PC-9 (cell line): ENCODE data around the gene IFT20. TPM values are rescaled to one million over a fixed set of nuclear protein-coding genes. Genes with fewer than 3 reads are reported as not detected.

Source experiments
- BruUV-seq: library from RNA; stranded (reverse); fragments of 400-500 nt; replicated peaks from 2 replicates; lab custom pipeline; 2021; lab: Mats Ljungman, UMichigan
- CTCF ChIA-PET: fragments of 300-600 bp; sonication (Branson Sonifier 250); formaldehyde crosslinking; loops from one replicate; lab custom pipeline; 2022; ENCODE audit warnings: antibody characterized with exemption; lab: Charles Lee
- POLR2A ChIA-PET: fragments of 300-600 bp; sonication (Branson Sonifier 250); formaldehyde crosslinking; loops from one replicate; lab custom pipeline; 2022; ENCODE audit warnings: antibody characterized with exemption; ENCODE audit not compliant: unreplicated experiment; lab: Charles Lee
- DNase-seq, 2 experiments: peaks; one replicate each; pipeline versions ENCODE4 v3.0.0 to v3.0.0-alpha.2; 2015 to 2022; ENCODE audit warnings: mixed read lengths in 1 of 2
- H2AFZ ChIP-seq: fragments of 200-600 bp; sonication (generic); 2 replicates; pipeline ENCODE4 v1.8.1; 2017; ENCODE audit warnings: antibody characterized with exemption
- H3F3A ChIP-seq: fragments of 200-600 bp; sonication (generic); 2 replicates; pipeline ENCODE4 v1.8.1; 2017; ENCODE audit warnings: antibody characterized with exemption, mild to moderate bottlenecking, low read depth; ENCODE audit not compliant: insufficient read depth
- H3K27ac ChIP-seq: fragments of 200-600 bp; sonication (generic); 2 replicates; pipeline ENCODE4 v1.6.1; 2016; ENCODE audit warnings: mixed run types
- H3K27me3 ChIP-seq: fragments of 200-600 bp; sonication (generic); 2 replicates; pipeline ENCODE4 v1.6.1; 2016; ENCODE audit warnings: low read depth, mixed run types; ENCODE audit not compliant: insufficient read depth
- H3K36me3 ChIP-seq: fragments of 200-600 bp; sonication (generic); 2 replicates; pipeline ENCODE4 v1.6.1; 2016; ENCODE audit warnings: low read depth, mixed run types
- H3K4me1 ChIP-seq: fragments of 200-600 bp; sonication (generic); replicated peaks from 2 replicates; pipeline ENCODE4 v1.6.1; 2016; ENCODE audit warnings: mixed run types; ENCODE audit not compliant: insufficient read depth
- H3K4me2 ChIP-seq: fragments of 200-600 bp; sonication (generic); 2 replicates; pipeline ENCODE4 v1.6.1; 2017; ENCODE audit warnings: mixed run types
- H3K4me3 ChIP-seq: fragments of 200-600 bp; sonication (generic); 2 replicates; pipeline ENCODE4 v1.6.1; 2016; ENCODE audit warnings: mixed run types
- H3K79me2 ChIP-seq: fragments of 200-600 bp; sonication (generic); 2 replicates; pipeline ENCODE4 v1.6.1; 2017; ENCODE audit warnings: low read depth, mixed run types
- H3K9me2 ChIP-seq: fragments of 200-600 bp; sonication (generic); 2 replicates; pipeline ENCODE4 v1.8.1; 2017; ENCODE audit warnings: mild to moderate bottlenecking; ENCODE audit not compliant: insufficient read depth
- H3K9me3 ChIP-seq: fragments of 200-600 bp; sonication (generic); 2 replicates; pipeline ENCODE4 v1.8.1; 2016; ENCODE audit warnings: low read depth; ENCODE audit not compliant: insufficient read depth
- H4K20me1 ChIP-seq: fragments of 200-600 bp; sonication (generic); 2 replicates; pipeline ENCODE4 v1.8.1; 2017; ENCODE audit not compliant: insufficient read depth
- CTCF ChIP-seq: fragments of 200-600 bp; sonication (generic); conservative IDR thresholded peaks from 2 replicates; pipeline ENCODE4 v1.6.1; 2017; ENCODE audit warnings: mixed run types, antibody characterized with exemption, mild to moderate bottlenecking, moderate library complexity
- EZH2 ChIP-seq: fragments of 200-600 bp; sonication (generic); IDR thresholded peaks from 2 replicates; pipeline ENCODE4 v1.8.0; 2017; ENCODE audit warnings: antibody characterized with exemption, low read depth
- intact Hi-C: fragments of 100-400 bp; cut with micrococcal nuclease; formaldehyde crosslinking; loops from one replicate; pipeline ENCODE4 v1.10.0; 2022; ENCODE audit not compliant: unreplicated experiment
- total RNA-seq: library from RNA; stranded (reverse); gene quantifications from 2 replicates; pipeline ENCODE4 v1.2.3, GENCODE V29; 2021

The IFT20 gene
- total RNA-seq, 1 experiment from 2014 or later: 42.3 TPM

- TF ChIP-seq CTCF: no peak
- TF ChIP-seq EZH2: no peak
These were observed 2.9 kb upstream of the IFT20 start for GRCh38 chr17:28338056-28338768.

GRCh38 chr17:28335959-28336871 lies 943 bp upstream of the IFT20 start:
- Histone ChIP-seq H3K27ac (peak overlapping the region; percentile 76), H3K4me3 (peak overlapping the region; percentile 87), H3K9me2 (no peaks in the 10 kb centered on the region), H3K9me3 (no peaks in the 10 kb centered on the region), H2AFZ (peak overlapping the region; percentile 78), H3K4me1 (peaks cover 22% of the 10 kb centered on the region), H3K79me2 (peaks cover 45% of the 10 kb centered on the region), H3K4me2 (peak overlapping the region; percentile 88), H4K20me1 (peaks cover 16% of the 10 kb centered on the region), H3F3A (peaks cover 12% of the 10 kb centered on the region; the same call in 1 of the 2 replicates), H3K36me3 (0 out of 2 replicates have a peak, but pooled peaks cover 4% of the 10 kb centered on the region), H3K27me3 (no peaks in the 10 kb centered on the region)
- TSS peak; percentile 62 for BruUV-seq
- intact Hi-C loops: loop anchor here (1.0 to 5.0 kb wide), 8 partner anchors 11 to 294 kb away; partner anchors contain the start of genes NLK, POLDIP2, SLC46A1 and TMEM97
- peak; percentile 75 to 85 for DNase-seq
- no peak for TF ChIP-seq EZH2
- no peak for TF ChIP-seq CTCF
- ChIA-PET CTCF (interaction anchor here (0.5 to 1.3 kb wide), 7 partner anchors 11 to 531 kb away, joined by 3 to 11 read pairs (median 6); no protein-coding TSS in a partner anchor), POLR2A (interaction anchor here (0.5 to 2.2 kb wide), 13 partner anchors 10 to 615 kb away, joined by 3 to 42 read pairs (median 8); partner anchors contain the start of genes ALDOC, PHF12 and POLDIP2)

More at GRCh38 chr17:28338056-28338768, 2.9 kb upstream of the IFT20 start:
- Histone ChIP-seq H3K36me3 (0 out of 2 replicates have a peak, but pooled peaks cover 10% of the 10 kb centered on the region), H2AFZ (no peak overlapping the region), H3K27me3 (no peaks in the 10 kb centered on the region), H3K4me3 (no peak overlapping the region), H3K9me2 (no peaks in the 10 kb centered on the region), H4K20me1 (peaks cover 16% of the 10 kb centered on the region), H3F3A (peaks cover 12% of the 10 kb centered on the region; the same call in 1 of the 2 replicates), H3K79me2 (peaks cover 40% of the 10 kb centered on the region), H3K4me1 (peaks cover 22% of the 10 kb centered on the region), H3K27ac (no peak overlapping the region), H3K4me2 (no peak overlapping the region), H3K9me3 (no peaks in the 10 kb centered on the region)
- DNase-seq: no peak
- CTCF ChIA-PET: interaction anchor here (0.6 kb wide), 1 partner anchor 9 kb away, joined by 3 read pairs; no protein-coding TSS in a partner anchor
- BruUV-seq: no TSS peak
- POLR2A ChIA-PET: interaction anchor here (0.6 to 1.1 kb wide), 3 partner anchors 9 to 20 kb away, joined by 3 to 4 read pairs (median 4); partner anchors contain the start of gene POLDIP2
- intact Hi-C loops: loop anchor here (5.0 kb wide), 4 partner anchors 61 to 296 kb away; partner anchors contain the start of genes NLK and SLC46A1
